Liver (tissue), 3 donors: ENCODE data around the gene DNM2.

Source experiments
- CTCF ChIP-seq: fragments of 150-350 bp; IDR thresholded peaks from 2 replicates; pipeline ENCODE4 v1.5.1; 2017; ENCODE audit warnings: improper control_type of control experiment, low read depth, low read length; ENCODE audit not compliant: missing input control
- FOXA1 ChIP-seq: IDR thresholded peaks from 2 replicates; pipeline ENCODE4 v1.6.1; 2016; ENCODE audit warnings: antibody characterized with exemption
- GABPA ChIP-seq, 2 donors: IDR thresholded peaks in 1 of 2; conservative IDR thresholded peaks in 1 of 2; 2 replicates each; pipeline ENCODE4 v1.6.1; 2016; ENCODE audit warnings: antibody characterized with exemption in 2 of 2, mild to moderate bottlenecking in 1 of 2, moderate library complexity in 1 of 2
- HNF4G ChIP-seq: IDR thresholded peaks from 2 replicates; pipeline ENCODE4 v1.6.1; 2016; ENCODE audit warnings: antibody characterized with exemption
- JUND ChIP-seq, 2 donors: IDR thresholded peaks; 2 replicates each; pipeline ENCODE4 v1.6.1; 2016; ENCODE audit warnings: antibody characterized with exemption in 2 of 2
- RAD21 ChIP-seq, 2 donors: IDR thresholded peaks; 2 replicates each; pipeline ENCODE4 v1.6.1; 2016; ENCODE audit warnings: antibody characterized with exemption in 2 of 2, mild to moderate bottlenecking in 2 of 2
- REST ChIP-seq: IDR thresholded peaks from 2 replicates; pipeline ENCODE4 v1.6.1; 2016; ENCODE audit warnings: antibody characterized with exemption, mild to moderate bottlenecking
- RXRA ChIP-seq, 2 donors: IDR thresholded peaks; 2 replicates each; pipeline ENCODE4 v1.6.1; 2017 to 2018; ENCODE audit warnings: antibody characterized with exemption in 2 of 2, mild to moderate bottlenecking in 1 of 2
- SP1 ChIP-seq: IDR thresholded peaks from 2 replicates; pipeline ENCODE4 v1.6.1; 2018; ENCODE audit warnings: antibody characterized with exemption, mild to moderate bottlenecking
- TAF1 ChIP-seq: conservative IDR thresholded peaks from 2 replicates; pipeline ENCODE4 v1.6.1; 2016; ENCODE audit warnings: antibody characterized with exemption, mild to moderate bottlenecking
- TF ChIP-seq, protein P1 (sequence below): IDR thresholded peaks from 2 replicates; pipeline ENCODE4 v1.6.1; 2016; ENCODE audit warnings: antibody characterized with exemption
- TF ChIP-seq, protein P2 (sequence below): IDR thresholded peaks from 2 replicates; pipeline ENCODE4 v1.6.1; 2016; ENCODE audit warnings: antibody characterized with exemption
- TF ChIP-seq, protein P3 (sequence below): IDR thresholded peaks from 2 replicates; pipeline ENCODE4 v1.6.1; 2016; ENCODE audit warnings: antibody characterized with exemption
- donor health status: healthy.
- donor health status: healthy.

DNA sequence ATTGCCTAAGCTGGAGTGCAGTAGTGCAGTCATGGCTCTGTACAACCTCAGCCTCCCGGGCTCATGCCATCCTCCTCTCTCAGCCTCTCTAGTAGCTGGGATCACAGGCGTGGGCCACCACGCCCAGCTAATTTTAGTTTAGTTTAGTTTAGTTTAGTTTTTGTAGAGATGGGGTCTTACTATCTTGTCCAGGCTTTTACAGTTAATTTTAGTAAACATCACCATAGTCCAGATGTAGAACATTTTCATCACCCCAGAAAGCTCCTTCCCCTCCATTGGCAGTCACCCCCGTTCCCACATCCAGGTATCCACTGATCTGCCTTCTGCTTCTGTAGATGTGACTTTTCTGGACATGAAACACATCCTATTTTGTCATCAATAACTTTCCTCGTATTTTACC, 41.1 kb downstream of the DNM2 start:
- no peak for TF ChIP-seq CTCF
- TF ChIP-seq REST, result no peak
- no peak for TF ChIP-seq RAD21 (IDR thresholded peaks at IDR 0.05)
- TF ChIP-seq, protein P1, sequence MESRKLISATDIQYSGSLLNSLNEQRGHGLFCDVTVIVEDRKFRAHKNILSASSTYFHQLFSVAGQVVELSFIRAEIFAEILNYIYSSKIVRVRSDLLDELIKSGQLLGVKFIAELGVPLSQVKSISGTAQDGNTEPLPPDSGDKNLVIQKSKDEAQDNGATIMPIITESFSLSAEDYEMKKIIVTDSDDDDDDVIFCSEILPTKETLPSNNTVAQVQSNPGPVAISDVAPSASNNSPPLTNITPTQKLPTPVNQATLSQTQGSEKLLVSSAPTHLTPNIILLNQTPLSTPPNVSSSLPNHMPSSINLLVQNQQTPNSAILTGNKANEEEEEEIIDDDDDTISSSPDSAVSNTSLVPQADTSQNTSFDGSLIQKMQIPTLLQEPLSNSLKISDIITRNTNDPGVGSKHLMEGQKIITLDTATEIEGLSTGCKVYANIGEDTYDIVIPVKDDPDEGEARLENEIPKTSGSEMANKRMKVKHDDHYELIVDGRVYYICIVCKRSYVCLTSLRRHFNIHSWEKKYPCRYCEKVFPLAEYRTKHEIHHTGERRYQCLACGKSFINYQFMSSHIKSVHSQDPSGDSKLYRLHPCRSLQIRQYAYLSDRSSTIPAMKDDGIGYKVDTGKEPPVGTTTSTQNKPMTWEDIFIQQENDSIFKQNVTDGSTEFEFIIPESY, result no peak
- TF ChIP-seq, protein P2, sequence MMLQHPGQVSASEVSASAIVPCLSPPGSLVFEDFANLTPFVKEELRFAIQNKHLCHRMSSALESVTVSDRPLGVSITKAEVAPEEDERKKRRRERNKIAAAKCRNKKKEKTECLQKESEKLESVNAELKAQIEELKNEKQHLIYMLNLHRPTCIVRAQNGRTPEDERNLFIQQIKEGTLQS, result no peak
- TF ChIP-seq, protein P3, sequence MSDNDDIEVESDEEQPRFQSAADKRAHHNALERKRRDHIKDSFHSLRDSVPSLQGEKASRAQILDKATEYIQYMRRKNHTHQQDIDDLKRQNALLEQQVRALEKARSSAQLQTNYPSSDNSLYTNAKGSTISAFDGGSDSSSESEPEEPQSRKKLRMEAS, result no peak
- no peak for TF ChIP-seq TAF1
- TF ChIP-seq GABPA (IDR thresholded peaks at IDR 0.05 in 1 of 2, conservative IDR thresholded peaks at IDR 0.05 in 1 of 2), result no peak
- no peak for TF ChIP-seq HNF4G
- no peak for TF ChIP-seq FOXA1
- no peak for TF ChIP-seq RXRA (IDR thresholded peaks at IDR 0.05)
- no peak for TF ChIP-seq JUND (IDR thresholded peaks at IDR 0.05)
- TF ChIP-seq SP1, result no peak
